ENCODE results near the gene CSF2.

DNA sequence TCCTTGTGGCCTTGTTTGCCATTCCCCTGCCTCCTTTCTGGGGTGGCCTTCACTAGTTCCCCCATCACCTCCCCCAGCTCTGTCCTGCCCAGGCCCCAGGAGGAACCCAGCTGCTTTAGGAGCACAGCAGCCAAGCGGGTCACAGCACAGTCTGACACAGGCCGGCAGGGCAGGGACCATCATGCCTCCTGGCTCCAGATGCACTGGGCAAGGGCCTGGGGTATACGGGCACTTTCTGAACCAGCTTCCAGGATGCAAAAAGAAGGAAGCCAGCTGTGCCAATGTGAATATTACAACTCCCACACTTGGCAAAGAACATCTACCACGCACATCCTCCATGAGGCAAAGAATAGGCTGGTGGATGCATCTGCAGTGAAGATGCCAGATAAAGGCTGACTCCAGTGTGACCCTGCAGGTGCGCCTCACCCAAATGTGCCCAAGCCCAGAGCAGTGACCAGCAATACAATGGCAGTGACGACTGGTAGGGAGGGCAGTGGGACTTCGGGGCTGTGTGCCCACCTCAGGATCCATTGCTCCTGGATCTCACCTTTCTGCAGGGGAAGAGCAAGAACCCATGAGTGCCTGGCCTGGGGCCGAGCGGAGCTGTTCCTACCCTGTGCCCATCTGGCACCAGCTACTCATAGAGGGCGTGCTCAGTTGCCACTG, 19.4 kb upstream of the CSF2 start:
- TF ChIP-seq, protein P1, sequence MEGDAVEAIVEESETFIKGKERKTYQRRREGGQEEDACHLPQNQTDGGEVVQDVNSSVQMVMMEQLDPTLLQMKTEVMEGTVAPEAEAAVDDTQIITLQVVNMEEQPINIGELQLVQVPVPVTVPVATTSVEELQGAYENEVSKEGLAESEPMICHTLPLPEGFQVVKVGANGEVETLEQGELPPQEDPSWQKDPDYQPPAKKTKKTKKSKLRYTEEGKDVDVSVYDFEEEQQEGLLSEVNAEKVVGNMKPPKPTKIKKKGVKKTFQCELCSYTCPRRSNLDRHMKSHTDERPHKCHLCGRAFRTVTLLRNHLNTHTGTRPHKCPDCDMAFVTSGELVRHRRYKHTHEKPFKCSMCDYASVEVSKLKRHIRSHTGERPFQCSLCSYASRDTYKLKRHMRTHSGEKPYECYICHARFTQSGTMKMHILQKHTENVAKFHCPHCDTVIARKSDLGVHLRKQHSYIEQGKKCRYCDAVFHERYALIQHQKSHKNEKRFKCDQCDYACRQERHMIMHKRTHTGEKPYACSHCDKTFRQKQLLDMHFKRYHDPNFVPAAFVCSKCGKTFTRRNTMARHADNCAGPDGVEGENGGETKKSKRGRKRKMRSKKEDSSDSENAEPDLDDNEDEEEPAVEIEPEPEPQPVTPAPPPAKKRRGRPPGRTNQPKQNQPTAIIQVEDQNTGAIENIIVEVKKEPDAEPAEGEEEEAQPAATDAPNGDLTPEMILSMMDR (conservative IDR thresholded peaks at IDR 0.05; ENCODE audit: low read length), result no peak
- TF ChIP-seq EZH2phosphoT487 (IDR thresholded peaks at IDR 0.05; ENCODE audit: borderline replicate concordance), result no peak
